ENCODE data around the gene RAD51D.

- TF ChIP-seq REST (IDR thresholded peaks at IDR 0.05; ENCODE audit: low read depth, low read length) (no peak), MAX (IDR thresholded peaks at IDR 0.05; ENCODE audit: low read depth, low read length) (no peak)
Observed at GRCh38 chr17:35076874-35077273, 42.8 kb downstream of the RAD51D start.
